ENCODE measurements around the gene CD59. TPM values are rescaled to one million over a fixed set of nuclear protein-coding genes. Genes with fewer than 3 reads are reported as not detected.

Gene CD59
- total and polyA plus RNA-seq, 2 of the 4 experiments (the other 2 are of a cell fraction): 765 to 1,140 TPM

GRCh38 chr11:33774736-33775466 is 38.7 kb upstream of the CD59 start:
- peak overlapping the region; percentile 57 for H3K23ac ChIP-seq (ENCODE audit: low read depth, low read length)
- H3K9me1 ChIP-seq (ENCODE audit: insufficient read depth, low read length): peaks cover 23% of the 10 kb centered on the region
- H3K4me1 ChIP-seq (ENCODE audit: control insufficient read depth, insufficient read depth, low read length): peaks cover 17% of the 10 kb centered on the region
- no peak overlapping the region for H2BK5ac ChIP-seq (ENCODE audit: low read depth, low read length, poor library complexity, severe bottlenecking)
- WGBS, 2 experiments (ENCODE audit: extremely low coverage in 2 of 2, insufficient read length in 1 of 2): 6% methylated on average over 11 of the region's 23 CpGs; no CpG with 5 or more reads in 1 of the 2 experiments
- peak overlapping the region; percentile 88 for H2AFZ ChIP-seq (replicated peaks; ENCODE audit: low read length, poor library complexity)
- CTCF ChIA-PET: no interaction called here
- in situ Hi-C loops (cut with MboI; ENCODE audit: low sequenced_read_pairs): no loop called here
- no peak overlapping the region for H2AK9ac ChIP-seq (replicated peaks; ENCODE audit: low read depth, low read length, poor library complexity)
- POLR2A ChIA-PET (ENCODE audit: unreplicated experiment): interaction anchor here (0.6 kb wide), 1 partner anchor 16 kb away, joined by 3 read pairs; no protein-coding TSS in a partner anchor
- peak overlapping the region; percentile 47 for H3K9ac ChIP-seq (ENCODE audit: low read depth, low read length)
- intact Hi-C loops (cut with micrococcal nuclease): loop anchor here (2.0 kb wide), 1 partner anchor 54 kb away; no protein-coding TSS in a partner anchor
- H3K27me3 ChIP-seq (ENCODE audit: control insufficient read depth, insufficient read depth, low read length): no peaks in the 10 kb centered on the region
- H3K4me3 ChIP-seq (ENCODE audit: insufficient read depth, low read depth, low read length): peak overlapping the region; percentile 82
- H3K56ac ChIP-seq (ENCODE audit: extremely low read depth, insufficient read depth, low read length): no peak overlapping the region; the same call in 1 of the 2 replicates
- no peak overlapping the region for H4K91ac ChIP-seq (ENCODE audit: insufficient read depth, low read depth, low read length)
- no peak overlapping the region; the same call in none of the 2 replicates for H2BK120ac ChIP-seq (ENCODE audit: low read depth, low read length)
- H2BK20ac ChIP-seq (ENCODE audit: low read depth, low read length): no peak overlapping the region
- H2BK15ac ChIP-seq (ENCODE audit: low read depth, low read length): no peak overlapping the region
- H3K27ac ChIP-seq (ENCODE audit: insufficient read depth, low read length): peak overlapping the region; percentile 3; the same call in 1 of the 2 replicates
- peak overlapping the region; percentile 96 for H3K4me2 ChIP-seq (ENCODE audit: low read depth, low read length)
- H4K20me1 ChIP-seq (ENCODE audit: insufficient read depth, low read length): peaks cover 8% of the 10 kb centered on the region; the same call in 1 of the 2 replicates
- H3K79me1 ChIP-seq (ENCODE audit: low read depth in 1 of 2, low read length in 2 of 2): peaks cover 15 to 27% of the 10 kb centered on the region in 2 experiments
- H3K4ac ChIP-seq (ENCODE audit: low read depth, low read length): peak overlapping the region; percentile 44
- ATAC-seq (ENCODE audit: low read depth) (peak; percentile 18), DNase-seq (no peak)
- no peak overlapping the region for H2AK5ac ChIP-seq (ENCODE audit: low read depth, low read length)
- H3K14ac ChIP-seq (replicated peaks; ENCODE audit: low read depth, low read length): peak overlapping the region; percentile 61
- no peaks in the 10 kb centered on the region for H3K9me3 ChIP-seq (ENCODE audit: control insufficient read depth, insufficient read depth, low read length)
- TF ChIP-seq POLR2A (IDR thresholded peaks at IDR 0.05; ENCODE audit: low read depth, low read length) (no peak), RFX5 (IDR thresholded peaks at IDR 0.05; ENCODE audit: low read depth, low read length) (no peak), MAFK (IDR thresholded peaks at IDR 0.05; ENCODE audit: low read depth, low read length) (0 out of 2 replicates have a peak, but pooled peaks have one; percentile 24)
- H4K5ac ChIP-seq (ENCODE audit: low read depth, low read length): peak overlapping the region; percentile 18; the same call in 1 of the 2 replicates
- peak overlapping the region in 1 of 2 experiments; percentile 32; a peak in 3 of 4 replicates for H4K8ac ChIP-seq (ENCODE audit: low read depth in 2 of 2, low read length in 2 of 2)
- no TSS peak for BruUV-seq (replicated peaks)
- H3K18ac ChIP-seq (ENCODE audit: low read depth, low read length): peak overlapping the region; percentile 19; the same call in 1 of the 2 replicates
- peaks cover 2% of the 10 kb centered on the region for H3K36me3 ChIP-seq (ENCODE audit: control insufficient read depth, insufficient read depth, low read length)
- dilution Hi-C loops (cut with HindIII; ENCODE audit: low sequenced_read_pairs, unreplicated experiment): no loop called here
